Stomach (tissue), 9 donors: ENCODE data around the gene MOCS1. TPM values are rescaled to one million over a fixed set of nuclear protein-coding genes. Genes with fewer than 3 reads are reported as not detected.
A peak's percentile ranks its signal among the peaks of the same experiment; 100 is the strongest.

ENCODE experiments used
- DNase-seq, 2 donors: peaks; one replicate each; pipeline versions ENCODE4 v3.0.0 to v3.0.0-alpha.2; 2013 to 2019
- H3K27ac ChIP-seq, 5 donors: fragments of 200-600 bp in 4 of 5; sonication (generic) in 4 of 5; one replicate each; pipeline ENCODE4 v1.5.1; 2013 to 2019; ENCODE audit warnings: mild to moderate bottlenecking in 1 of 5, moderate library complexity in 1 of 5
- H3K27me3 ChIP-seq, 3 donors: fragments of 200-600 bp; sonication (generic); one replicate each; pipeline ENCODE4 v1.5.1; 2017 to 2019; ENCODE audit warnings: mixed run types in 1 of 3
- H3K36me3 ChIP-seq, 4 donors: fragments of 200-600 bp; sonication (generic); 1 replicate in 3 of 4; 2 replicates in 1 of 4; pipeline ENCODE4 v1.5.1; 2016 to 2019
- H3K4me1 ChIP-seq, 4 donors: fragments of 200-600 bp; sonication (generic); one replicate each; pipeline ENCODE4 v1.5.1; 2016 to 2019
- H3K4me3 ChIP-seq, 4 donors: fragments of 200-600 bp; sonication (generic) in 3 of 4; one replicate each; pipeline ENCODE4 v1.5.1; 2016 to 2019; ENCODE audit warnings: mild to moderate bottlenecking in 1 of 4
- H3K9me3 ChIP-seq, 4 donors: fragments of 200-600 bp; sonication (generic); one replicate each; pipeline ENCODE4 v1.5.1; 2016 to 2019
- EP300 ChIP-seq: sonication (generic); formaldehyde crosslinking; IDR thresholded peaks from one replicate; pipeline ENCODE4 v1.6.1; 2017; ENCODE audit warnings: antibody characterized with exemption
- POLR2A ChIP-seq, 4 donors: fragments of 450-650 bp; IDR thresholded peaks; one replicate each; pipeline ENCODE4 v1.6.1; 2016; ENCODE audit warnings: antibody characterized with exemption in 4 of 4, control low read depth in 2 of 4, mild to moderate bottlenecking in 1 of 4, moderate library complexity in 1 of 4
- POLR2AphosphoS5 ChIP-seq, 3 donors: sonication (generic); formaldehyde crosslinking; IDR thresholded peaks; one replicate each; pipeline ENCODE4 v1.6.1; 2016; ENCODE audit warnings: antibody characterized with exemption in 3 of 3
- WGBS, 5 donors: extraction: QIAGEN DNeasy Blood & Tissue Kit in 3 of 5; methylation state at CpG; one replicate each; pipeline versions ENCODE4 v1.1.5 to v1.1.7; 2013 to 2018; 5-methylcytosine and 5-hydroxymethylcytosine counted together
- intact Hi-C: fragments of 100-400 bp; cut with DNase I; formaldehyde crosslinking; loops from one replicate; pipeline ENCODE4 v1.15.1; 2023; ENCODE audit warnings: low total_unique reads
- polyA plus RNA-seq, 3 donors: library from polyadenylated mRNA; stranded (reverse); fragments of 200-250 nt; gene quantifications; one replicate each; pipeline ENCODE4 v1.2.3, GENCODE V29; 2013
- total RNA-seq, 5 donors: library from RNA; depleted of rRNA; stranded (reverse); fragments of >200 nt; gene quantifications; one replicate each; pipeline versions ENCODE4 v1.1.0 to v1.2.3, GENCODE V29; 2014 to 2016
- TF ChIP-seq, protein P1 (sequence below), 7 experiments: fragments of 450-650 bp in 4 of 7; fragments of 200-600 bp in 3 of 7; sonication (generic) in 3 of 7; IDR thresholded peaks; one replicate each; pipeline ENCODE4 v1.5.1; 2016 to 2019; ENCODE audit warnings: antibody characterized with exemption in 7 of 7, control low read depth in 2 of 7, mild to moderate bottlenecking in 1 of 7
- donor health status: healthy with polysubstance abuse.
- donor health status: Bipolar disorder and iron deficiency.
- donor health status: healthy.

Gene MOCS1
- total and polyA plus RNA-seq, 8 donors: 4.0 to 15.4 (median 10.0) TPM

DNA sequence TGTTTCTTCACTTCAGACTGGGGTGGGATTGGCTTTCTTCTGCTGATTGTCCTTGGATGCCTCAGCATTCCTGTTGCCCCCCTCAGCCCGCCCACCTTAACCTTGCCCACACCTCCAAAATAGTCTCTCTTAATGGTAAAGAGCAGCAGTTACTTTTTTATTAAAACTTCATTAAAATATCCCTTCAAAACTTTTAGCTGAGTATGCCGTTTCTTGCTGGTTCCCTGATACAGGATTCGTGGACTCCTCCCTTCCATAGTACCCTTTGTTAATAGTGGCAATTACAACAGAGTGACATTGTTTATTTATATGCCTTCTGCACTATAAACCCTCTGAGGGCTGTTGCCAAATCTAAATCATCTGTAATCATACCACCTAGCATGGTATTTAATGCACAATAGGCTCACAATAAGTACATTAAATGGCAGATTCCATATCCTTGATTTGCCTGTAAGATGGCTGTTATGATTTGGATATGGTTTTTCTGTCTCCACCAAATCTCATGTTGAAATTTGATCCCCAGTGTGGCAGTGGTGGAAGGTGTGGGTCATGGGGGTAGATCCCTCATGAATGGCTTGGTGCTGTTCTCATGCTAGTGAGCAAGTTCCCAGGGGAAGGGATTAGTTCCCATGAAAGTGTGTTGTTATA is 3.5 kb upstream of the MOCS1 start:
- intact Hi-C loops: no loop called here
- Histone ChIP-seq H3K9me3 (no peaks in the 10 kb centered on the region), H3K4me1 (peaks cover 0 to 22% (median 8%) of the 10 kb centered on the region in 4 donors), H3K27me3 (peaks cover 0 to 7% (median 0%) of the 10 kb centered on the region in 3 donors), H3K4me3 (no peak overlapping the region), H3K27ac (no peak overlapping the region), H3K36me3 (no peaks in the 10 kb centered on the region)
- WGBS, 5 donors: 70 to 88% (median 78%) methylated on average over 3 of the region's 3 CpGs
- no peak for DNase-seq
- TF ChIP-seq, protein P1, sequence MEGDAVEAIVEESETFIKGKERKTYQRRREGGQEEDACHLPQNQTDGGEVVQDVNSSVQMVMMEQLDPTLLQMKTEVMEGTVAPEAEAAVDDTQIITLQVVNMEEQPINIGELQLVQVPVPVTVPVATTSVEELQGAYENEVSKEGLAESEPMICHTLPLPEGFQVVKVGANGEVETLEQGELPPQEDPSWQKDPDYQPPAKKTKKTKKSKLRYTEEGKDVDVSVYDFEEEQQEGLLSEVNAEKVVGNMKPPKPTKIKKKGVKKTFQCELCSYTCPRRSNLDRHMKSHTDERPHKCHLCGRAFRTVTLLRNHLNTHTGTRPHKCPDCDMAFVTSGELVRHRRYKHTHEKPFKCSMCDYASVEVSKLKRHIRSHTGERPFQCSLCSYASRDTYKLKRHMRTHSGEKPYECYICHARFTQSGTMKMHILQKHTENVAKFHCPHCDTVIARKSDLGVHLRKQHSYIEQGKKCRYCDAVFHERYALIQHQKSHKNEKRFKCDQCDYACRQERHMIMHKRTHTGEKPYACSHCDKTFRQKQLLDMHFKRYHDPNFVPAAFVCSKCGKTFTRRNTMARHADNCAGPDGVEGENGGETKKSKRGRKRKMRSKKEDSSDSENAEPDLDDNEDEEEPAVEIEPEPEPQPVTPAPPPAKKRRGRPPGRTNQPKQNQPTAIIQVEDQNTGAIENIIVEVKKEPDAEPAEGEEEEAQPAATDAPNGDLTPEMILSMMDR (IDR thresholded peaks at IDR 0.05): no peak
- TF ChIP-seq POLR2A (IDR thresholded peaks at IDR 0.05) (no peak), EP300 (no peak), POLR2AphosphoS5 (IDR thresholded peaks at IDR 0.05) (no peak)

DNA sequence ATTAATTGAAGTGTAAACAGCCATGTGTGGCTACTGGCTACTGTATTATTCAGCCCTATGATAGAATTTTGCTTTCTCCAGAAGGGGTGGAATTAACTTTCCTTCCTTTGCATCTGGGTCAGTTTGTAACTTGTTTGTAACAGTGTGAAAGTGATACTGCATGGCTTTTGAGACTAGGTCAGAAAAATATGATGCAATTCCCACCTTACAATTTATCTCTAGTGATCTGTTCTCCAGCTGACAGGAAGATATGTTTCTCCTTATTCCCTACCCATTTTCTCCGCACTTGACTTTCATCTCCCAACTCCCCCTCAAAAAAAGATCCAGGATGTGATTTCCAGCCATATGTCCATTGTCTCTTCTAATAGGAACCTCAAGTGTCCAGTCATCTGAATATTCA is 2.6 kb upstream of the MOCS1 start:
- no peak overlapping the region for H3K4me3 ChIP-seq
- WGBS, 5 donors: 91 to 100% (median 100%) methylated on average over 1 of the region's 1 CpG

DNA sequence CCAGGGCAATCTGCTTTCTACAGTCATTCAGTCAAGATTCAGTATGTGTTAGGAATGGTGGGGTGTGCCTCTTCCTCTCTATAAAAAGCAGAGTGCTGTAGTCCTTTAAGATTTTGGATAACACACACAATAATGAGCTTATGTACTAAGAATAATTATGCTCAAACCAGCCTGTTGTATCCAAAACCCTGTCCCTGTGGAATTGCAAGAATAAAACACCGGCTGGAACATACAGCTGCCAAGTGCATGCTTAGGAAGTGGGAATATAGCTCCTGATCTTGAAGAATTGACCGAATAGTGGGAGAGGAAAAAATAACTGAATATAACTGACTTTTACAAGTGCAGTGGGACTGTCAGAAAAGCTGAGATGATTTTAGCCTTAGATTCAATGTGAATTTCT is 979 bp upstream of the MOCS1 start:
- Histone ChIP-seq H3K4me1 (peaks cover 12 to 47% (median 31%) of the 10 kb centered on the region in 4 donors), H3K27me3 (peaks cover 0 to 7% (median 0%) of the 10 kb centered on the region in 3 donors), H3K4me3 (no peak overlapping the region), H3K36me3 (no peaks in the 10 kb centered on the region), H3K27ac (no peak overlapping the region), H3K9me3 (no peaks in the 10 kb centered on the region)
- TF ChIP-seq EP300: no peak
- TF ChIP-seq POLR2A (IDR thresholded peaks at IDR 0.05): no peak
- TF ChIP-seq POLR2AphosphoS5 (IDR thresholded peaks at IDR 0.05): no peak
- TF ChIP-seq, protein P1 (IDR thresholded peaks at IDR 0.05): no peak
- intact Hi-C loops: no loop called here
- DNase-seq: no peak
- WGBS, 5 donors: 78 to 83% (median 82%) methylated on average over 2 of the region's 2 CpGs

More for the DNA sequence above, 2.6 kb upstream of the MOCS1 start:
- intact Hi-C loops: no loop called here
- TF ChIP-seq EP300 (no peak), POLR2A (IDR thresholded peaks at IDR 0.05) (no peak), POLR2AphosphoS5 (IDR thresholded peaks at IDR 0.05) (no peak)
- TF ChIP-seq, protein P1 (IDR thresholded peaks at IDR 0.05): no peak
- Histone ChIP-seq H3K9me3 (no peaks in the 10 kb centered on the region), H3K27ac (no peak overlapping the region), H3K27me3 (peaks cover 0 to 7% (median 0%) of the 10 kb centered on the region in 3 donors), H3K4me1 (peaks cover 4 to 31% (median 16%) of the 10 kb centered on the region in 4 donors), H3K36me3 (no peaks in the 10 kb centered on the region)
- no peak for DNase-seq

DNA sequence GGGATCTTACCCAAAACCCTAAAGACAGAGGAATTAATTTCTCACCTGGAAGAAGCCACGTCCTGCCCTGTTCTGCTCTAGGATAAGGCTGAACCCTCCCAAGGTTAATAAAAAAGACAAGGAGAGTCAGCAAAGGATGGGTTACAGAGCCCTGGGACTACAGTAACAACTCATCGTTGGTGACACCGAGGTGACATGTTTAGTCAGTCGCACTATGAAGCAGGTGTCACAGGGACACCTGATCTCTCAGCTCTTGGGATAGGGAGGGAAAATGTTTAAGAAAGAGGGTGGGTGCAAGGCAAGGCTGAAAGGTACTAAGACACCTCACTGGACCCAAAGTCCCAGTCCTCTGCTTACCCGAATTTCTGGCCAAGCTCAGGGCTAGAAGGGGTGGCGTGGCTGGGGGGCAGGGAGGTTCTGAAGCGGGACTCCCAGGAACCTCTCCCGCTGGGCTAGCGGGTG is 562 bp downstream of the MOCS1 start:
- peak overlapping the region; percentile 63 to 83 (median 75) for H3K4me3 ChIP-seq
- no peaks in the 10 kb centered on the region for H3K36me3 ChIP-seq
- no peak for DNase-seq
- 12 to 23% (median 18%) methylated on average over 9 of the region's 9 CpGs for WGBS, 5 donors
- no peaks in the 10 kb centered on the region for H3K9me3 ChIP-seq
- peaks cover 16 to 63% (median 40%) of the 10 kb centered on the region in 4 donors for H3K4me1 ChIP-seq
- intact Hi-C loops: no loop called here
- peak overlapping the region; percentile 84 to 90 (median 88) for H3K27ac ChIP-seq
- TF ChIP-seq, protein P1 (IDR thresholded peaks at IDR 0.05): no peak
- TF ChIP-seq EP300 (no peak), POLR2AphosphoS5 (IDR thresholded peaks at IDR 0.05) (no peak), POLR2A (IDR thresholded peaks at IDR 0.05) (no peak)
- H3K27me3 ChIP-seq: peaks cover 0 to 7% (median 0%) of the 10 kb centered on the region in 3 donors
